H1 (cell line): ENCODE results near the gene RPA3. TPM values are rescaled to one million over a fixed set of nuclear protein-coding genes. Genes with fewer than 3 reads are reported as not detected.

Experiments
- CTCF ChIA-PET: fragments of 300-600 bp; sonication (Branson Sonifier 250); formaldehyde crosslinking; loops from one replicate; lab custom pipeline; 2021; ENCODE audit not compliant: partially characterized antibody; lab: Charles Lee
- POLR2A ChIA-PET: fragments of 300-600 bp; sonication (Branson Sonifier 250); formaldehyde crosslinking; loops from one replicate; lab custom pipeline; 2021; ENCODE audit warnings: inconsistent platforms; ENCODE audit not compliant: partially characterized antibody; lab: Charles Lee
- DNase-seq, 2 experiments: peaks; one replicate each; pipeline versions ENCODE4 v3.0.0 to v3.0.0-alpha.2; 2010 to 2022; ENCODE audit warnings: low spot score in 2 of 2, low read depth in 1 of 2, mixed read lengths in 1 of 2
- FAIRE-seq: peaks from 2 replicates; lab custom pipeline; 2011; peaks lifted over from hg19 to GRCh38; lab: Jason Lieb, UNC
- H2AFZ ChIP-seq: 2 replicates; pipeline ENCODE4 v1.8.1; 2012; ENCODE audit warnings: low read length, inconsistent platforms
- H2AK5ac ChIP-seq: 2 replicates; pipeline ENCODE4 v1.6.1; 2013; ENCODE audit warnings: low read depth, low read length
- H2BK120ac ChIP-seq: replicated peaks from 2 replicates; pipeline ENCODE3; 2013; ENCODE audit warnings: low read depth, low read length, inconsistent platforms
- H2BK12ac ChIP-seq: 2 replicates; pipeline ENCODE4 v1.6.1; 2013; ENCODE audit warnings: low read depth, low read length
- H2BK15ac ChIP-seq: 2 replicates; pipeline ENCODE4 v1.6.1; 2013; ENCODE audit warnings: low read length
- H2BK20ac ChIP-seq: 2 replicates; pipeline ENCODE4 v1.6.1; 2013; ENCODE audit warnings: low read length
- H2BK5ac ChIP-seq: 2 replicates; pipeline ENCODE4 v1.6.1; 2013; ENCODE audit warnings: low read depth, low read length
- H3K14ac ChIP-seq: 2 replicates; pipeline ENCODE4 v1.6.1; 2013; ENCODE audit warnings: inconsistent platforms; ENCODE audit not compliant: insufficient read length
- H3K18ac ChIP-seq: 2 replicates; pipeline ENCODE4 v1.6.1; 2013; ENCODE audit warnings: low read length; ENCODE audit errors: extremely low read depth
- H3K23ac ChIP-seq: 2 replicates; pipeline ENCODE4 v1.6.1; 2013; ENCODE audit warnings: inconsistent platforms; ENCODE audit not compliant: insufficient read length
- H3K23me2 ChIP-seq: 2 replicates; pipeline ENCODE4 v1.6.1; 2013; ENCODE audit warnings: low read depth, low read length
- H3K27ac ChIP-seq: 2 replicates; pipeline ENCODE4 v1.6.1; 2011; ENCODE audit warnings: low read depth, low read length, inconsistent platforms
- H3K27me3 ChIP-seq, 4 experiments: replicated peaks in 1 of 4; 1 replicate in 1 of 4; 2 replicates in 3 of 4; pipeline versions ENCODE4 v1.6.1 to v1.8.1; 2011 to 2013; ENCODE audit warnings: low read length in 3 of 4, mild to moderate bottlenecking in 3 of 4, inconsistent platforms in 2 of 4, mixed read lengths in 2 of 4, moderate library complexity in 1 of 4; ENCODE audit not compliant: control insufficient read depth in 3 of 4, insufficient read depth in 3 of 4; ENCODE audit errors: extremely low read depth in 1 of 4
- H3K36me3 ChIP-seq, 4 experiments: 2 replicates each; pipeline versions ENCODE4 v1.6.1 to v1.8.1; 2011 to 2013; ENCODE audit warnings: mild to moderate bottlenecking in 4 of 4, low read length in 3 of 4, moderate library complexity in 2 of 4, control low read depth in 1 of 4, inconsistent platforms in 1 of 4; ENCODE audit not compliant: insufficient read depth in 4 of 4, control insufficient read depth in 2 of 4
- H3K4ac ChIP-seq: replicated peaks from 2 replicates; pipeline ENCODE3; 2013; ENCODE audit warnings: low read length, low read depth, mixed read lengths, inconsistent platforms; ENCODE audit not compliant: insufficient read length
- H3K4me1 ChIP-seq, 4 experiments: replicated peaks in 1 of 4; 1 replicate in 1 of 4; 2 replicates in 3 of 4; pipeline versions ENCODE4 v1.6.1 to v1.8.1; 2011 to 2013; ENCODE audit warnings: low read length in 3 of 4, inconsistent platforms in 2 of 4, mixed read lengths in 1 of 4; ENCODE audit not compliant: insufficient read depth in 4 of 4, control insufficient read depth in 3 of 4
- H3K4me2 ChIP-seq, 2 experiments: 2 replicates each; pipeline versions ENCODE4 v1.6.1 to v1.8.1; 2011 to 2013; ENCODE audit warnings: low read depth in 2 of 2, low read length in 2 of 2, control low read depth in 1 of 2, inconsistent platforms in 1 of 2, mild to moderate bottlenecking in 1 of 2; ENCODE audit not compliant: insufficient read depth in 1 of 2
- H3K4me3 ChIP-seq, 4 experiments: fragments of 200-600, 300-600 bp in 1 of 4; sonication (generic), shearing (Covaris generic), sonication (Bioruptor Twin) in 1 of 4; 2 replicates each; pipeline versions ENCODE4 v1.5.1 to v1.8.1; 2011 to 2016; ENCODE audit warnings: low read length in 4 of 4, low read depth in 3 of 4, control low read depth in 2 of 4, inconsistent platforms in 2 of 4, mild to moderate bottlenecking in 2 of 4, mixed read lengths in 1 of 4, moderate library complexity in 1 of 4; ENCODE audit not compliant: insufficient read depth in 2 of 4; ENCODE audit errors: extremely low read depth in 1 of 4
- H3K56ac ChIP-seq: replicated peaks from 2 replicates; pipeline ENCODE3; 2013; ENCODE audit warnings: low read depth, mild to moderate bottlenecking, mixed read lengths, low read length, inconsistent platforms; ENCODE audit not compliant: insufficient read length
- H3K79me1 ChIP-seq: 2 replicates; pipeline ENCODE4 v1.6.1; 2013; ENCODE audit warnings: low read depth, low read length, control low read depth
- H3K79me2 ChIP-seq, 2 experiments: 2 replicates each; pipeline versions ENCODE4 v1.6.1 to v1.8.1; 2012 to 2013; ENCODE audit warnings: low read length in 2 of 2, mild to moderate bottlenecking in 2 of 2, inconsistent platforms in 1 of 2; ENCODE audit not compliant: insufficient read depth in 2 of 2, control insufficient read depth in 1 of 2
- H3K9ac ChIP-seq, 4 experiments: replicated peaks in 1 of 4; 1 replicate in 1 of 4; 2 replicates in 3 of 4; pipeline versions ENCODE4 v1.6.1 to v1.8.1; 2011 to 2013; ENCODE audit warnings: low read depth in 3 of 4, low read length in 3 of 4, control low read depth in 2 of 4, mild to moderate bottlenecking in 2 of 4, moderate library complexity in 2 of 4, inconsistent platforms in 1 of 4; ENCODE audit errors: extremely low read depth in 1 of 4
- H3K9me3 ChIP-seq, 2 experiments: 2 replicates each; pipeline versions ENCODE4 v1.6.1 to v1.8.1; 2012 to 2013; ENCODE audit warnings: mild to moderate bottlenecking in 2 of 2, moderate library complexity in 2 of 2, control low read depth in 1 of 2, inconsistent platforms in 1 of 2, low read depth in 1 of 2, low read length in 1 of 2, mixed read lengths in 1 of 2; ENCODE audit not compliant: insufficient read depth in 2 of 2
- H4K20me1 ChIP-seq, 2 experiments: replicated peaks in 1 of 2; 2 replicates each; pipeline versions ENCODE3 to v1.8.1; 2011 to 2013; ENCODE audit warnings: inconsistent platforms in 2 of 2, low read length in 2 of 2, mild to moderate bottlenecking in 1 of 2; ENCODE audit not compliant: insufficient read depth in 2 of 2, control insufficient read depth in 1 of 2
- H4K5ac ChIP-seq: 2 replicates; pipeline ENCODE4 v1.6.1; 2013; ENCODE audit warnings: low read length, low read depth, mixed read lengths, inconsistent platforms; ENCODE audit not compliant: insufficient read length
- H4K8ac ChIP-seq: 2 replicates; pipeline ENCODE4 v1.8.0; 2013; ENCODE audit warnings: mild to moderate bottlenecking, moderate library complexity, low read length, inconsistent platforms; ENCODE audit not compliant: insufficient read depth; ENCODE audit errors: extremely low read depth
- H4K91ac ChIP-seq: replicated peaks from 2 replicates; pipeline ENCODE3; 2013; ENCODE audit warnings: low read length, mixed read lengths, inconsistent platforms; ENCODE audit not compliant: insufficient read length
- BACH1 ChIP-seq: IDR thresholded peaks from 2 replicates; pipeline ENCODE4 v1.6.1; 2012; ENCODE audit warnings: low read length, improper control_type of control experiment
- CREB1 ChIP-seq: IDR thresholded peaks from 2 replicates; pipeline ENCODE4 v1.6.1; 2012; ENCODE audit warnings: inconsistent platforms
- CTBP2 ChIP-seq: IDR thresholded peaks from 2 replicates; pipeline ENCODE4 v1.7.0; 2011; ENCODE audit warnings: borderline replicate concordance, mild to moderate bottlenecking, moderate library complexity, mixed read lengths, low read length; ENCODE audit not compliant: insufficient read depth, insufficient read length
- GABPA ChIP-seq: IDR thresholded peaks from 2 replicates; pipeline ENCODE4 v1.6.1; 2011; ENCODE audit warnings: mild to moderate bottlenecking, low read length, moderate library complexity, borderline replicate concordance; ENCODE audit not compliant: insufficient read depth
- HDAC2 ChIP-seq, 2 experiments: fragments of 300-600 bp in 1 of 2; sonication (generic) in 1 of 2; IDR thresholded peaks; 2 replicates each; pipeline ENCODE4 v1.6.1; 2011 to 2012; ENCODE audit warnings: low read depth in 2 of 2, low read length in 2 of 2, mild to moderate bottlenecking in 2 of 2, moderate library complexity in 2 of 2, borderline replicate concordance in 1 of 2, inconsistent platforms in 1 of 2
- JUND ChIP-seq: IDR thresholded peaks from 2 replicates; pipeline ENCODE4 v1.6.1; 2011; ENCODE audit warnings: mild to moderate bottlenecking, improper control_type of control experiment, low read length
- KDM5A ChIP-seq: fragments of 200-600 bp; IDR thresholded peaks from 2 replicates; pipeline ENCODE4 v1.7.1; 2012; ENCODE audit warnings: mild to moderate bottlenecking, low read length, inconsistent platforms, mixed read lengths
- NANOG ChIP-seq: IDR thresholded peaks from 2 replicates; pipeline ENCODE4 v1.6.1; 2011; ENCODE audit warnings: low read length, low read depth, mild to moderate bottlenecking, inconsistent platforms; ENCODE audit not compliant: insufficient read depth, poor library complexity, severe bottlenecking
- SIN3A ChIP-seq, 2 experiments: IDR thresholded peaks in 1 of 2; conservative IDR thresholded peaks in 1 of 2; 2 replicates each; pipeline ENCODE4 v1.6.1; 2011 to 2012; ENCODE audit warnings: low read length in 2 of 2, improper control_type of control experiment in 1 of 2, low read depth in 1 of 2, mild to moderate bottlenecking in 1 of 2
- WGBS, 2 experiments: shearing (Covaris generic) in 1 of 2; methylation state at CpG; one replicate each; pipeline versions ENCODE4 v1.1.6 to v1.1.7; 2013 to 2015; ENCODE audit warnings: low lambda C conversion rate in 2 of 2, mixed read lengths in 2 of 2, inconsistent platforms in 1 of 2, low coverage in 1 of 2, missing lambda C conversion rate in 1 of 2; ENCODE audit not compliant: insufficient replicate concordance in 2 of 2, insufficient coverage in 1 of 2, insufficient read length in 1 of 2; ENCODE audit errors: extremely low coverage in 1 of 2, missing lambda C conversion rate in 1 of 2; 5-methylcytosine and 5-hydroxymethylcytosine counted together
- polyA plus RNA-seq, 7 experiments: library from polyadenylated mRNA; depleted of rRNA in 3 of 7; stranded (reverse) in 5 of 7; unstranded in 2 of 7; fragments of >200 nt in 5 of 7; fragments of 200-250 nt in 2 of 7; gene quantifications; 1 replicate in 5 of 7; 2 replicates in 1 of 7; 4 replicates in 1 of 7; pipeline versions ENCODE4 v1.2.1 to v1.2.3, GENCODE V29; 2011 to 2013; ENCODE audit warnings: missing spikeins in 2 of 7, mixed read lengths in 2 of 7
- total RNA-seq: library from RNA; stranded (reverse); fragmentation: NEBNext Ultra II Directional; extraction: Animal tissue kit (Norgen Biotek cat#: 25700); gene quantifications from 2 replicates; pipeline ENCODE4 v1.2.1, GENCODE V29; 2021
- TF ChIP-seq, protein P1 (sequence below): IDR thresholded peaks from 2 replicates; pipeline ENCODE4 v1.6.1; 2011; ENCODE audit warnings: low read length, improper control_type of control experiment

Gene RPA3
- total and polyA plus RNA-seq, 2 of the 8 experiments (the other 6 are each of a cell fraction or from before 2014, with no cell fraction given) = 60.2 to 105 TPM

DNA sequence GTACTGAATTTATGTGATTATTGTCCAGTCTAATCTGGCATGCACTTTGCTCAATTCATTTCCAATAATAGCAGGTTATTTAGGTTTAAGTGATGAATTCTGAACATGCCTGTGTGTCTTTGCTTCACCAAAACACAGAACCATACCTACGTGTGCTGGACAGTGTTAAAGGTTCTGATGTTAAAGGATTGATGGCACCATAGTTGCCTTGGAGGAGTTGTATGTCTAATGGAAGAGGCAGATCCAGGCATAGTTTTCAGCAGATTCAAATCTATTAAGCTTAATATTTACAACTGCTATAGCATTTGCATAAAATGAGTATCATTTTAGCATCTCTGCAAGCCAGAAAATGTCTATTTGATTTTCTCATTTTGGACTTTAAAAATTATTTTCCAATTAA, 105.9 kb downstream of the RPA3 start:
- CTCF ChIA-PET = interaction anchor here (0.7 to 0.9 kb wide), 2 partner anchors 69 to 423 kb away, joined by 3 read pairs; no protein-coding TSS in a partner anchor
- H3K36me3 ChIP-seq = peaks cover 0 to 7% (median 0%) of the 10 kb centered on the region in 4 experiments; a peak in 1 of 8 replicates
- no peak for FAIRE-seq
- TF ChIP-seq HDAC2 (IDR thresholded peaks at IDR 0.05; ENCODE audit: borderline replicate concordance in 1 of 2, low read depth in 2 of 2, low read length in 2 of 2) = no peak
- no peak for TF ChIP-seq SIN3A (conservative IDR thresholded peaks at IDR 0.05 in 1 of 2, IDR thresholded peaks at IDR 0.05 in 1 of 2; ENCODE audit: low read depth in 1 of 2, low read length in 2 of 2)
- no peak for TF ChIP-seq BACH1
- TF ChIP-seq GABPA = no peak
- TF ChIP-seq JUND = no peak
- no peak for TF ChIP-seq NANOG
- TF ChIP-seq, protein P1, sequence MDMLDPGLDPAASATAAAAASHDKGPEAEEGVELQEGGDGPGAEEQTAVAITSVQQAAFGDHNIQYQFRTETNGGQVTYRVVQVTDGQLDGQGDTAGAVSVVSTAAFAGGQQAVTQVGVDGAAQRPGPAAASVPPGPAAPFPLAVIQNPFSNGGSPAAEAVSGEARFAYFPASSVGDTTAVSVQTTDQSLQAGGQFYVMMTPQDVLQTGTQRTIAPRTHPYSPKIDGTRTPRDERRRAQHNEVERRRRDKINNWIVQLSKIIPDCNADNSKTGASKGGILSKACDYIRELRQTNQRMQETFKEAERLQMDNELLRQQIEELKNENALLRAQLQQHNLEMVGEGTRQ = no peak
- TF ChIP-seq KDM5A = no peak
- TF ChIP-seq CTBP2 = no peak
- no peak for TF ChIP-seq CREB1

More for the DNA sequence above, 105.9 kb downstream of the RPA3 start:
- H3K4ac ChIP-seq = no peak overlapping the region
- no peak overlapping the region for H2BK20ac ChIP-seq
- POLR2A ChIA-PET = interaction anchor here (0.6 to 1.7 kb wide), 3 partner anchors 27 to 55 kb away, joined by 3 read pairs; no protein-coding TSS in a partner anchor
- WGBS, 2 experiments = 88% methylated on average over 1 of the region's 1 CpG; no CpG with 5 or more reads in 1 of the 2 experiments
- H3K23ac ChIP-seq = no peak overlapping the region
- H2BK15ac ChIP-seq = no peak overlapping the region
- no peak overlapping the region for H4K8ac ChIP-seq
- no peaks in the 10 kb centered on the region for H3K27me3 ChIP-seq
- H3K14ac ChIP-seq = no peak overlapping the region
- no peak overlapping the region for H3K18ac ChIP-seq
- no peaks in the 10 kb centered on the region for H3K23me2 ChIP-seq
- H2BK12ac ChIP-seq = no peak overlapping the region
- H2BK5ac ChIP-seq = no peak overlapping the region
- no peak for DNase-seq
- no peak overlapping the region for H3K4me3 ChIP-seq
- H4K5ac ChIP-seq = no peak overlapping the region
- no peak overlapping the region for H2AFZ ChIP-seq
- H4K20me1 ChIP-seq = no peaks in the 10 kb centered on the region
- no peak overlapping the region for H2BK120ac ChIP-seq
- H3K27ac ChIP-seq = no peak overlapping the region
- H4K91ac ChIP-seq = no peak overlapping the region
- no peaks in the 10 kb centered on the region for H3K9me3 ChIP-seq
- H3K56ac ChIP-seq = no peak overlapping the region
- no peak overlapping the region for H2AK5ac ChIP-seq
- H3K4me1 ChIP-seq = no peaks in the 10 kb centered on the region
- H3K9ac ChIP-seq = no peak overlapping the region
- no peaks in the 10 kb centered on the region for H3K79me2 ChIP-seq
- H3K4me2 ChIP-seq = no peak overlapping the region
- no peaks in the 10 kb centered on the region for H3K79me1 ChIP-seq
